GF-D8 (cell line): ENCODE measurements around the gene ZFAND6.
A peak's percentile ranks its signal among the peaks of the same experiment; 100 is the strongest.
"Not testable (repeated sequence)": the region's sequence is repeated elsewhere in the genome, so short reads cannot be mapped to it uniquely, and the experiment has no call there.

ENCODE experiments used
- DNase-seq: peaks from one replicate; lab custom pipeline; 2025; lab: John Stamatoyannopoulos, UW

Gene ZFAND6

DNA sequence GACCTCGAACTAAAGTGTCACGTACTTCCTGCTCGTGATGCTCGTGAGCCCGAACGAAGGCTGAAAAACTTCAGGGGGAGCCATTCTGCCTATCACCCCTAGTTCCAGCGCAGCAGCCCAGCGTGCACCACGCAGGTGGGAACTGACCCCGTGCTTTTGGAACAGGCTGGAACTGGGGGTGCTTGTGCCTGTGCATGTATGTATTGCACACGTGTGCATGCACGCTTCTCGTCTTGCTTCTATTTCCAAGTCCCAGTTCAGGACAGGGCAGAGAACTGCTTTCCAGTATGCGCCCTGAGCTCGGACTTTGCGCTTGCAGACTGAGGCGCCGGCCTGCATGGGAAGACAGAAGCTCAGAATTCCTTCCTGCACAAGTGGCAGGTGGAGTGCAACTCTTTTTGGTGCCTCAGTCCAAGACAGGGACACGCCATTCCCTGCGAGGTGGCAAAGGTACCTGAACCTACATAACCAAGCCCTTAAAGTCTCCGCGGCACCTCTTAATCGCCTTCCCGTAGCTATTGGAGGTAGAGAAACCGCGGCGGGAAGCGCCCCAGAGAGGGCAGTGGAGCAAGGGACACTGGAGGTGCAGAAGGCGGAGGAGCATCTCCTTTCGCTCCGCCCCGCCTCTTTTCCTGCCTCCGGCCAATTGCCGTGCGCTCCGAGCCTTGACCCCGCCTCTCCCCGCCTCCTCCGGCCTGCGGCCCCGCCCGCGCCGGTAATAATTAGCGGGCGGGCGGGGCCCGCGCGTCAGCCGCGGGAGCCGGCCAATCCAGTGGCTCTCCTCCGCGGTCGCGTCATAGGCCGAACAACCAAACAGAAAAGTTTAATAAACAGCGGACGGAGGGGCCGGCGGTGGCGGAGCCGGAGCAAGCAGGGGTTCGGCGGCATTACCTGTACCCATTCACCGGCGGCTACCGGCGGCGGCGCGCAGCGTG, at the start of gene ZFAND6:
Gene ZFAND6, plus strand, starts transcription at position 826 of the 935 bp plus-strand sequence. CDS start 60,669 bp downstream, outside the sequence.
- DNase-seq, result peak; percentile 93

DNA sequence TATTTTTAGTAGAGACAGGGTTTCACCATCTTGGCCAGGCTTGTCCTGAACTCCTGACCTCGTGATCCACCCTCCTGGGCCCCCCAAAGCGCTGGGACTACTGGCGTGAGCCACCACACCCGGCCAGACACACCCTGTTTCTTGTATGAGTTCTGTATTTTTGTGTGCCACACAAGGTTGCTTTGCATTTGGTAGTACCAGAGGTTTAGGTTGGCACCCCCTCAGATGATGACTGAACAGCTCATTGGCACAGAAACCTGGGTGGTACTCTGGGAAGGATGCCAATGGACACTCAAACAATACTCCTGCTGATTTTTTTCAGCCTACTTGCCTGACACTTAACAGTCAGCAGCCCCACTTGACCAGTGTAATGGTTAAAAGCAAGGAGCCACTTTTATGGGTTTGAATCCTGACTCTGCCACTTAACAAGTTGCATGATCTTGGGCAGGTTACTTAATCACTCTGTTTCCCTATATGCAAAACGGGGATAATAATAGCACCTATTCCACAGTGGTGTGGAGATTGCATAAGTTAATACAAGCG, 49.3 kb upstream of the ZFAND6 start:
- DNase-seq, result no peak

DNA sequence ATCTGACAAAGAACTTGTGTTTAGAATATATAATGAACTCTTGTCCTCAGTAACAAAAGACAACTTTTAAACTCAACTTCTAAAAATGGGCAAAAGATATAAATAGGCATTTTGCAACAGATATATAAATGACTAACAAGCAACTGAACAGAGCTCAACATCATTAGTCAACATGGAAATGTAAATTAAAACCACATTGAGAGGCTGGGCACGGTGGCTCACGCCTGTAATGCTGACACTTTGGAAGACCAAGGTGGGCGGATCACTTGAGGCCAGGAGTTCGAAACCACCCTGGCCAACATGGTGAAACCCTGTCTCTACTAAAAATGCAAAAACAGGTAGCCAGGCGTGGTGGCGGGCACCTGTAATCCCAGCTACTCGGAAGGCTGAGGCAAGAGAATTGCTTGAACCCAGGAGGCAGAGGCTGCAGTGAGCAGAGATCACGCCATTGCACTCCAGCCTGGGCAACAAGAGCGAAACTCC, 48.4 kb upstream of the ZFAND6 start:
- not testable (repeated sequence) for DNase-seq

DNA sequence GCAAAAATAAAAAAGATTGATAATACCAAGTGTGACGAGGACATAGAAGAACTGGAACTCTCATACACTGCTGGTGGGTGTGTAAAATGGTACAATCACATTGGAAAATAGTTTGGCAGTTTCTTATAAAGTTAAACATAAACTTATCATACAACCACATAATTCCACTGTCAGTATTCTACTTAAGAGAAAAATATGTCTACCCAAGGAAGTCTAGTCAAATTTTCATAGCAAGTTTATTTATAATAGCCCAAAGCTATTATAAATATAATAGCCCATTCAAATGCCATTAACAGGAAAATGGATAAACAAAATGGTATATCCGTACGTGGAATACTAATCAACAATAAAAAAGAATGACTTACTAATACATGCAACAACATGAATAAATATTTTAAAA, 47.9 kb upstream of the ZFAND6 start:
- no peak for DNase-seq

DNA sequence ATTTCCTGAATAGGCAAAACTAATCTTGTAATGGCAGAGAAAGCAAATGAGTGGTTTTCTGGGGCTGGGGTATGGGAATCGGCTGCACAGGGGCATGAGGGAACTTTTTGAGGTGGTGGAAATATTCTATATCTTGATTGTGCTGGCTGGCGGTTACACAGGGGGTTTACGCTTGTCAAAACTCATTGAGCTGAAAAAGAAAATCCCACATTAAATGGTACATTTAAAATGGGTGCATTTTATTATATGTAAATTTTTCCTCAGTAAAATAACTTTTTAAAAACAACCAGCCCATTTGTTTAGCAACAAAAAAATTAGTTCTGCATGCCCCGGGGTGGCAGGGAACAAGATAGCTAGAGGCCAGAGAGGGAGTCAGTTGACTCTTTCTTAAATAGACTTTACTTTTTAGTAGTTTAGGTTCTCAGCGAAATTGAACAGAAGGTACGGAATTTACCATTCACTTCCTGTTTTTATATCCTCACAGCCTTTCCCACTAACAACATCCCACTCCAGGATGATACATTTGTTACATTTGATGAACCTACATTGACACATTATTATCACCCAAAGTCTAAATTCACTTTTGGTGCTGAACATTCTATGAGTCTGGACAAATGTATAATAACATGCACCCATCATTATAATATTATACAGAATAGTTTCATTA, 47.3 kb upstream of the ZFAND6 start:
- no peak for DNase-seq

DNA sequence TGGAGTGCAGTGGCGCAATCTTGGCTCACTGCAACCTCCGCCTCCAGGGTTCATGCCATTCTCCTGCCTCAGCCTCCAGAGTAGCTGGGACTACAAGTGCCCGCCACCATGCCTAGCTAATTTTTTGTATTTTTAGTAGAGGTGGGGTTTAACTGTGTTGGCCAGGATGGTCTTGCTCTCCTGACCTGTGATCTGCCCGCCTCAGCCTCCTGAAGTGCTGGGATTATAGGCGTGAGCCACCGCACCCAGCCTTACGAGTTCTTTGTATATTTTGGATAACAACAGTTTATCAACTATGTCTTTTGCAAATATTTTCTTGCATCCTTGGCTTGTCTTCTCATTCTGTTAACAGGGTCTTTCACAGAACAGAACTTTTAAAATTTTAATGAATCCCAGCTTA, 45.3 kb upstream of the ZFAND6 start:
- DNase-seq, result not testable (repeated sequence)

DNA sequence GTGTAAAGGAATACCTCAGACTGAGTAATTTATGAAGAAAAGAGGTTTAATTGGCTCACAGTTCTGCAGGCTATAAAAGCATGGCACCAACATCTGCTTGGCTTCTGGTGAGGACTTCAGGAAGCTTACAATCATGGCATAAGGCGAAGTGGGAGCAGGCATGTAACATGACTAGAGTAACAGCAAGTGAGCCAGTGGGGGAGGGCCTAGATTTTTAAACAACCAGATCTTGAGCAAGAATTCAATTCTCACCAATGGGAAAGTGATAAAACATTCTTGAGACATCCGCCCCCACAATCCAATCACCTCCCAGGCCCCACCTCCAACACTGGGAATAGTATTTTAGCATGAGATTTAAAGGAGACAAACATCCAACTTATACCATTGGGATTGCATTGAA, 44.3 kb upstream of the ZFAND6 start:
- no peak for DNase-seq

DNA sequence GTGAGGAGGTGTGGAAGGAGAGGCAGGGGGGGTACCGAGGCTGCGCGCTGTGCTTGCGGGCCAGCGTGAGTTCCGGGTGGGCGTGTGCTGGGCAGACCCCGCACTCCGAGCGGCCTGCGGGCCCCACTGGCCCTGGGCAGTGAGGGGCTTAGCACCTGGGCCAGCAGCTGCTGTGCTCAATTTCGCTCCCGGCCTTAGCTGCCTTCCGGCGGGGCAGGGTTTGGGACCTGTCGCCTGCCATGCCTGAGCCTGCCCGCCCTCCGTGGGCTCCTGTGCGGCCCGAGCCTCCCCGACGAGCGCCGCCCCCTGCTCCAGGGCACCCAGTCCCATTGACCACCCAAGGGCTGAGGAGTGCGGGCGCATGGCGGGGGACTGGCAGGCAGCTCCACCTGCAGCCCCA, 43.0 kb upstream of the ZFAND6 start:
- not testable (repeated sequence) for DNase-seq

DNA sequence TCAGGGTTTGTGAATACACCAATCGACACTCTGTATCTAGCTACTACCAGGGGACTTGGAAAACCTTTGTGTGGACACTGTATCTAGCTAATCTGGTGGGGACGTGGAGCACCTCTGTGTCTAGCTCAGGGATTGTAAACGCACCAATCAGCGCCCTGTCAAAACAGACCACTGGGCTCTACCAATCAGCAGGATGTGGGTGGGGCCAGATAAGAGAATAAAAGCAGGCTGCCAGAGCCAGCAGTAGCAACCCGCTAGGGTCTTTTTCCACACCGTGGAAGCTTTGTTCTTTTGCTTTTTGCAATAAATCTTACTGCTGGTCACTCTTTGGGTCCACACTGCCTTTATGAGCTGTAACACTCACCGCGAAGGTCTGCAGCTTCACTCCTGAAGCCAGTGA, 42.3 kb upstream of the ZFAND6 start:
- not testable (repeated sequence) for DNase-seq

DNA sequence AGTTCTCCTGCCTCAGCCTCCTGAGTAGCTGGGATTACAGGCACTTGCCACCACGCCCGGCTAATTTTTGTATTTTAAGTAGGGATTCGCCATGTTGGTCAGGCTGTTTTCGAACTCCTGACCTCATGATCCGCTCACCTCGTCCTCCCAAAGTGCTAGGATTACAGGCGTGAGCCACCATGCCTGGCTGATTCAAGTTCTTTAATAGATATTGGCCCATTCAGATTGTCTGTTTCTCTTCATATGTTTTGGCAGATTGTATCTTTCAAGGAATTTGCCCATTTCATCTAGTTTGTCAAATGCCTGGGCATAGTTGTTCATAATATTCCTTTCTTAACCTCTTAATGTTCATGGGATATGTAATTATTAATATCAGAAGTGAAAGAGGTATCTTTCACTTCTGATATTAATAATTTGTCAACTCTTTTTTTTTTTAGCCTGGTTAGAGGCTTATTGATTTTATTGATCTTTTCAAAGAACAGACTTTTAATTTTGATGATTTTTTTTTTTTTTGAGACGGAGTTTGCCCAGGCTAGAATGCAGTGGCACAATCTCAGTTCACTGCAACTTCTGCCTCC, 40.2 kb upstream of the ZFAND6 start:
- no peak for DNase-seq

DNA sequence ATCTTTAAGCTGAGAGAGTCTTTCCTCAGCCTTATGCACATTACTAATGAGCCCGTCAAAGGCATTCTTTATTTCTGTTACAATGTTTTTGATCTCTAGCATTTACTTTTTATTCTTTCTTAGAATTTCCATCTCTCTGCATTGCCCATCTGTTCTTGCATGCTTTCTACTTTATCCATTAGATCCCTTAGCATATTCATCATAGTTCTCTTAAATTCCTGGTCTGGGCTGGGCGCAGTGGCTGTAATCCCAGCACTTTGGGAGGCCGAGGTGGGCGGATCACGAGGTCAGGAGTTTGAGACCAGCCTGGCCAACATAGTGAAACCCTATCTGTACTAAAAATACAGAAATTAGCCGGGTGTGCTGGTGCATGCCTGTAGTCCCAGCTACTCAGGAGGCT, 39.3 kb upstream of the ZFAND6 start:
- DNase-seq, result not testable (repeated sequence)

DNA sequence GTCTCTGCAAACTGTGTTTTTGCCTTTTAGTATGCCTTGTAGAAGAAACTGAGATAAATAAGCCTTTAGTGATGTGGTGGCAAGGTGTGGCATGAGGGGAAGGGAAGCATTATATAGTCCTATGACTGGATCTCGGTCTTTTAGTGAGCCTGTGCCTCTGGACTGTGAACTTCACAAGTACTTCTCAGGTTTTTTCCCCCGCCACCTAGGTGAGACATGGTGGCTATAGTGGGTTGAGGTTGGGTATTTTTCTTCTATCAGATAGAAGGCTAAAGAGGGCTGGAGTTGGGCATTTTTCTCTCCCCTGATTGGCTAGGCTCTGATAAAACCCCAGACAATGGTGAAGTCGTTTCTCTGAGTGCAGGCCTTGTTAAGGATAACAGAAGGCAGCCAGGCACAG, 38.7 kb upstream of the ZFAND6 start:
- DNase-seq, result no peak

DNA sequence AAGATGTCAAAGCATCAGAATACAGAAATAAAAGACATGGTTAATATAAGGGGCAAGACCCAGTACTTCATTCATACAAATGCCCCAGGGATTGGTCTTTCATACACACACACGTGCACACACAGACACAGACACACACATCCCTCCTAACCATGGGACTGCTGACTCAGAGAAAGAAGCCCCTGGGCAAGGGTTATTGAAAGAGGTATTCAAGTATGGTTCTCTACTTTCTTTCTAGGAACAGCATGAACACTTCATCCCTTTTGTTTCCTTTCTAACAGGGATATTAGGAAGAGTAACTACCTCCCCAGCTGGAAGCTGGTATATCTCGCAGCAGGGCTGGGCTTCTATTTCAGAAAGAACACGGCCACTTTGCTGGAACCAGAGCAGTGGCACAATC, 33.2 kb upstream of the ZFAND6 start:
- DNase-seq, result no peak

DNA sequence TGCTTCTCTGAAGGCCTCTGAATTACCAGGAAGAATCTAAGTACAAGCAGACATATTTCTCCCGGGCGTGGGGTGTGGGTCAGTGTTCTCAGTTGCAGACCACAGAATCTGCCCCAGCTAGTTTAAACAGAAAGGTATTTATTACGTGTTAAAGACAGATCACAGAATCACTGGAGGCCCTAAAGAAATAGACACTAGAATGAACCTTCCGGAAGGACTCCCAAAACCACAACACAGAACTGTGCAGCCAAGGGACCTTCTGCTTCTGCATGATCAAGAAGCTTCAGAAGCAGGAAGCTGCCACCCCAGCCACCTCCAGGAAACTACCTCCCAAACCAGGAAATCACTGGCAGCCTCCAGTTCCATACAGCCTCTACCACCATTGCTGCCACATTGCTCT, 32.7 kb upstream of the ZFAND6 start:
- no peak for DNase-seq

DNA sequence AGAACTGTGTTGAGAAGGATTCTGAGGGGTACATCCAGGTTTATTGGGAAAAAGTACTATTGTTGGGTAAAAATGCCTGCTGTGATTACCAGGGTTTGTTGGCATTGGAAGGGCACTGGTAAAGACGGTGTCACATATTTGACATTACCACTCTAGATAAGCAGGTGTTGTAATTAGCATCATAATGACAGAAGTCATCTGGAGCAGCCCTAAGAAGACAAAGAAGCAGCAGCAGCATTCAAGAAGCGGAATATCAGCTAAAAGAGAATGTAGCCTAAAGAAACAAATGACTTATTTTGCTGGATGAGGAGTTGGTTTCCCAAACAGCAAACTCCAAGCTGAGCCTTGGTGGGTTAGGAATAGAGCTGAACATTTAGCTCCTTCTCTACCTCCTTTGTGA, 30.5 kb upstream of the ZFAND6 start:
- DNase-seq, result no peak

DNA sequence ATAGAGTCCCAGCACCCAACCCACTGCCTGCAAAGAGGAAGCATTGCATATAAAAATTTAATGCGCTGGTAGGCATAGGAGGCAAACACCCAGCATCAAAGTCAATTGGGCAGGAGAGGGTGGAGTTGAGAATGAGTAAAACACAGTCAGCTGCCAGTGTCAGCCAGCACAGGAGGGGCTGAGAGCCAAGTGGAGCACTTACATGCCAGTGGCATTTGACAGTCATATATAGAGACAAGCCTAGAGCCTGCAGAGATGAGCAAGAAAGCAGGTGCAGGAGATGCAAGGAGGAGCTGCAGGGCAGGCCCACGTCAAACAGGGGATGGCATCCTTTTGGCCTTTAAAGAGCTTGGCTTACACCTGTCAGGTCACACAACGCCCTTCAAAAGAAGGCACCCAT, 27.6 kb upstream of the ZFAND6 start:
- no peak for DNase-seq

DNA sequence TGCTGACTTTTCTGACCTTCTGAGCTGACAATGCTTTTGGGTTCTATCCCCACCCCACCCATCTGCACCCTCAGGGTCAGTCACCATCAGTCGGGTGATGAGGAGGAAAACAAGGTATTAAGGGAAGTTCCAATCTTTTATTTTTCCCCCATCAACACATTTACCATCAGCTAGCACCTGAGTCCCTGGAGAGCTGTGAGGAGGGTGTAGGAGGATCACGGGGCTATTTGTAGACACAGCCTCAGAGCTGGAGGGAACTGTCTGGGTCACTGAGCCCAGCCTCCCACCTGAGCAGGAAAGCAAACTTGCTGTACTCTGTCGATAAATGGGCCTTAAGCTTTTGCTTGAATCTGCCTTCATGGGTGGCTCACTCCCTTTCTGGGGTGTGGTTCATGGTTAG, 24.8 kb upstream of the ZFAND6 start:
- no peak for DNase-seq

DNA sequence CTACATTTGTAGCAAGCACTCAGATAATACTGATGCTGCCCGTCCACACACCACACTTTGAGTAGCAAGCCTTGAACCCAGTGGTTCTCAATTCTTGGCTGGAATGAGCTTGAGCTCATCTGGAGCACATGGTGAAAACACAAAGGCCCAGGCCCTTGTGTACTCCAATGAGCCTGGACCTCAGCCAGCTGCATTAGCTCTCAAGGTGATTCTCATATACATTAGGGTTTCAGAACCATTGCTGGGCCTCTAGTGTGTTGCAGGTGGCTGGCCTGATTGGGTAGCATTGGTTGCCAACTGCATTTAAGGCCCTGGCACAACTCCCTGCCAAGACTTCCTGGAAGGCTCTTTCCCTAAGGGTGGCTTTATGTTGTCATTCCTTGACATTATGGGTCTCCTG, 23.4 kb upstream of the ZFAND6 start:
- DNase-seq, result no peak

DNA sequence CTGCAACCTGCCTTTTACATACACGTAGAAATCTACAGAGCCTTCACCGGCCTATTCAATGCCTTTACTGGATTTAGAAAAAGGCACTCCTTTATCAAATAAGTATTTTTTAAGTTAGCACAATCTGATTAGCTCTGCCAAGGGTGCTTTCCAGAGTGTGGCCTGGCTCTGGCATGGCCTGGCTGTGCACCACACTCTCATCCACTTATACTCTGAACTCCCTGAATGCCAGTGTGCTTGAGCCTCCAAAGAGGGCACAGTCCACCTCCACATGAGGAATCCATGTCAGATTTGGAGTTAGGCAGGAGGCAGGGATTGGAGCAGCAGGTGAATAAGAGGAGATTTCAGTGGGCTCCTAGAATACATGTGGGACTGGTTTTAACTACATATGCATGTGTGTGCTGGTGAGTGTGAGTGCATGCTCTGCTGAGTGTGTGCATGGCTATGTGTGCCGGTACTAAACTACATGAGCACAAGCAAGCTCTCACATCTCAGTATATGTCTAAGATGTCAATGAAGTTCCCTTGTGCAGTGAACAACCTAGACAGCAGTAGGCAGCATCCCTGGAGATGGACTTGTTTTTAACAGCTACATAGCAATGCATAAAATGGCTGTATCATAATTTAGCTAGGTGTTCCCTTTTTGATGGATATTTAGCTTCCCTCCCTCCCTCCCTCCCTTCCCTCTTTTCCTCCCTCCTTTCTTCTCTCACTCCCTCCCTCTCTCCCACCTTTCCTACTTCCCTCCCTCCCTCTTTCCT, 17.8 kb upstream of the ZFAND6 start:
- DNase-seq, result no peak

DNA sequence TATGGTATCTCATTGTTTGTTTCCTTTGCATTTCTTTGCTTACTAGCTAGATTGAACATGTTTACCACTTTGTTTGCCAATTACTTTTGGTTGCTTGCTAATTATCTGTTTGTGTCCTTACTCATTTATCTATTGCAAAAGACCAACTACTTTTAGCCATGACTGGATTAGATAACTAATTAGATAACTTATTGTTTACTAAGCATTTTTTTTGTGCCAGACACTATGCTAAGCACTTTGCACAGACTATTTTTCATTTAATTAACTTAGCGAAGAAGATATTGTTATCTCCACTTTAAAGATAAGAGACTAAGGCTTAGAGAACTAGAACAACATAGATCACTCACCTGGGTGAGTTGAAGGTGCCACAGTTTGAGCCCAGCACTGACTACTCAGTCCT, 16.9 kb upstream of the ZFAND6 start:
- no peak for DNase-seq

DNA sequence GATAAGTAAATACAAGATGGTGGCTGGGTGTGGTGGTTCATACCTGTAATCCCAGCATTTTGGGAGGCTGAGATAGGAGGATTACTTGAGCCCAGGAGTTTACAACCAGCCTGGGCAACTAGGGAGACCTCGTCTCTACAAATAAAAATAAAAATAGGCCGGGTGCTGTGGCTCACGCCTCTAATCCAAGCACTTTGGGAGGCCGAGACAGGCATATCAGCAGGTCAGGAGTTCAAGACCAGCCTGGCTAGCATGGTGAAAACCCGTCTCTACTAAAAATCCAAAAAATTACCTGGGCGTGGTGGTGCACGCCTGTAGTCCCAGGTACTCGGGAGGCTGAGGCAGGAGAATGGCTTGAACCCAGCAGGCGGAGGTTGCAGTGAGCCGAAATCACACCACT, 14.3 kb upstream of the ZFAND6 start:
- not testable (repeated sequence) for DNase-seq

DNA sequence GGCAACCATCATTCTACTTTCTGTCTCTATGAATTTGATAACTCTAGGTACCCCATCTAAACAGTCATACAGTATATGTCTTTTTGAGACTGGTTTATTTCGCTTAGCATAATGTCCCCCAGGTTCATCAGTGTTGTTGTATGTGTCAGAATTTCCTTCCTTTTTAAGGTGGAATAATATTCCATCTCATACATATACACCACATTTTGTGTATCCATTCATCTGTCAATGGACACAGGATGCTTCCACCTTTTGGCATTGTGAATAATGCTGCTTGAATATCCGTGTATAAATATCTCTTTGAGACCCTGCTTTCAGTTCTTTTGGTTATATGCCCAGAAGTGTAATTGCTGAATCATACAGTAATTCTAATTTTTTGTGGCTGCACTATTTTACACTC, 10.4 kb upstream of the ZFAND6 start:
- no peak for DNase-seq
